ENCODE data around the gene FNDC3B. TPM values are rescaled to one million over a fixed set of nuclear protein-coding genes. Genes with fewer than 3 reads are reported as not detected.

The FNDC3B gene
- total and polyA plus RNA-seq, 4 donors, result 13.3 to 175 (median 100) TPM

DNA sequence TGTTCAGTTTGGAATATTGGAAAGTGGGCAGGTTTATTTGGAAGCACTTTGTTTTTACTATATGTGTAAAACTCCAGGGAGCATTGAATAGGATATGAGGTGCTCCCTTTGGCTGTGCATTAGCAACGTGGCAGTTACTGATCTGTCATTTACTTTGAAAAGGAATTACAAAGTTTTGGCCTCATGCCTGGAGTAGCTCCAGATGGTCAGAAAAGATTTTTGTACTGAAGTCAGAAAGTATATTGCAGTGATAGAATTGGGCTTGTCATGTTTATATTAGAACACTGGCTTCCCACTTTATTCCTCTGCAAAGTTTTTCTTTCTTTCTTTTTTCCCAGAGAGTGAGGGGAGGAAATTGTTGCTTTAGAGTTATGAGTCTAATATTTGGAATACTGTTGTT is 26.1 kb downstream of the FNDC3B start:
- H3K27ac ChIP-seq (ENCODE audit: low read depth in 1 of 2, low read length in 1 of 2), result peak overlapping the region in 1 of 2 donors; percentile 29
- H3K9me3 ChIP-seq (ENCODE audit: control insufficient read depth in 4 of 4, insufficient read depth in 3 of 4, low read length in 3 of 4), result peaks cover 0 to 1% (median 0%) of the 10 kb centered on the region in 4 donors
- DNase-seq (peak; percentile 57 to 89 (median 86)), ATAC-seq (ENCODE audit: insufficient read depth, low FRiP score) (no peak)
- TF ChIP-seq, protein P1, sequence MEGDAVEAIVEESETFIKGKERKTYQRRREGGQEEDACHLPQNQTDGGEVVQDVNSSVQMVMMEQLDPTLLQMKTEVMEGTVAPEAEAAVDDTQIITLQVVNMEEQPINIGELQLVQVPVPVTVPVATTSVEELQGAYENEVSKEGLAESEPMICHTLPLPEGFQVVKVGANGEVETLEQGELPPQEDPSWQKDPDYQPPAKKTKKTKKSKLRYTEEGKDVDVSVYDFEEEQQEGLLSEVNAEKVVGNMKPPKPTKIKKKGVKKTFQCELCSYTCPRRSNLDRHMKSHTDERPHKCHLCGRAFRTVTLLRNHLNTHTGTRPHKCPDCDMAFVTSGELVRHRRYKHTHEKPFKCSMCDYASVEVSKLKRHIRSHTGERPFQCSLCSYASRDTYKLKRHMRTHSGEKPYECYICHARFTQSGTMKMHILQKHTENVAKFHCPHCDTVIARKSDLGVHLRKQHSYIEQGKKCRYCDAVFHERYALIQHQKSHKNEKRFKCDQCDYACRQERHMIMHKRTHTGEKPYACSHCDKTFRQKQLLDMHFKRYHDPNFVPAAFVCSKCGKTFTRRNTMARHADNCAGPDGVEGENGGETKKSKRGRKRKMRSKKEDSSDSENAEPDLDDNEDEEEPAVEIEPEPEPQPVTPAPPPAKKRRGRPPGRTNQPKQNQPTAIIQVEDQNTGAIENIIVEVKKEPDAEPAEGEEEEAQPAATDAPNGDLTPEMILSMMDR (IDR thresholded peaks at IDR 0.05; ENCODE audit: control extremely low read depth, extremely low read depth), result no peak
- 0 to 9% methylated on average over 1 of the region's 1 CpG for WGBS, 2 donors
- no peak overlapping the region for H3K4me3 ChIP-seq
- peaks cover 0 to 1% (median 0%) of the 10 kb centered on the region in 4 donors for H3K36me3 ChIP-seq (ENCODE audit: control insufficient read depth in 4 of 4, insufficient read depth in 4 of 4, low read length in 4 of 4)
- H3K9ac ChIP-seq (ENCODE audit: insufficient read depth in 1 of 2, low read length in 2 of 2), result no peak overlapping the region
- no peaks in the 10 kb centered on the region for H3K27me3 ChIP-seq (ENCODE audit: control insufficient read depth in 3 of 3, insufficient read depth in 3 of 3, low read length in 2 of 3)
- peaks cover 8 to 40% (median 31%) of the 10 kb centered on the region in 5 donors for H3K4me1 ChIP-seq (ENCODE audit: control insufficient read depth in 5 of 5, insufficient read depth in 5 of 5, low read length in 5 of 5)

DNA sequence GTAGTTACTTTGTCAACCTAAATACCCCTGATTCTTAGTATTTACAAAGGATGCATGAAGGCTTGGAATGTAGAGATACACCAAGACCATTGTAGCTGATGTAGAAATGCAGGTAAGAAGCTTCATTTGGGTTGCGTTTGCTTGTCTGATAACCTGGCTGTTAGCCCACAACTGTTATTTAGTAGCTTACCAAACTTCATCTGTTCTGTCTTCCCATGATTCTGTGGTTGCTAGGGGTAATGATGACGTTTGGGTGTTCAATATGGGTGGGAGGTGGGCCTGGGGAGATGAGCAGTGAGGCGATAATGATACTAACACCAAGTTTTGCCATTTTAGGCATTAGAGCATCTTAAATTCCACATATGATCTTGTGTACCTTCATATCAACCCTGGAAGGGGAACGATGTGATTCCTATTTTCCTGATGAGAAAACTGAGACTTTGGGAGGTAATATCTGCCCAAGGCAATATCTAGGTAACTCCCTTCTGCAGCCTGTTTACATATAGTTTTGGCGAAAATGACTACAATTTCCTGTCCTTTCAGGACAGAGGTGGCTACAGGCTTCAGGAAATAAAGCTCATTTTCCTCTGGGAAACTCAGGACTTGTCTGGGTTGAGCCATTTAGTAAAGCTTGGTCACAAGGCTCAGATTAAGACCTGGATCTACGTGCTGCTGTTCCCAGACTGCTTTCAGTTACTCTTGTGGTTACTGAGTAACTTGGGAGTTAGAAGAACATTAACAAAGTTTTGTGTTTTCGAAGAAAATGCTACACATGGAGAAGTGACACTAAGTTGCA is 26.8 kb downstream of the FNDC3B start:
- WGBS, 2 donors, result 46 to 49% methylated on average over 7 of the region's 7 CpGs
- no peak overlapping the region for H3K9ac ChIP-seq (ENCODE audit: insufficient read depth in 1 of 2, low read length in 2 of 2)

DNA sequence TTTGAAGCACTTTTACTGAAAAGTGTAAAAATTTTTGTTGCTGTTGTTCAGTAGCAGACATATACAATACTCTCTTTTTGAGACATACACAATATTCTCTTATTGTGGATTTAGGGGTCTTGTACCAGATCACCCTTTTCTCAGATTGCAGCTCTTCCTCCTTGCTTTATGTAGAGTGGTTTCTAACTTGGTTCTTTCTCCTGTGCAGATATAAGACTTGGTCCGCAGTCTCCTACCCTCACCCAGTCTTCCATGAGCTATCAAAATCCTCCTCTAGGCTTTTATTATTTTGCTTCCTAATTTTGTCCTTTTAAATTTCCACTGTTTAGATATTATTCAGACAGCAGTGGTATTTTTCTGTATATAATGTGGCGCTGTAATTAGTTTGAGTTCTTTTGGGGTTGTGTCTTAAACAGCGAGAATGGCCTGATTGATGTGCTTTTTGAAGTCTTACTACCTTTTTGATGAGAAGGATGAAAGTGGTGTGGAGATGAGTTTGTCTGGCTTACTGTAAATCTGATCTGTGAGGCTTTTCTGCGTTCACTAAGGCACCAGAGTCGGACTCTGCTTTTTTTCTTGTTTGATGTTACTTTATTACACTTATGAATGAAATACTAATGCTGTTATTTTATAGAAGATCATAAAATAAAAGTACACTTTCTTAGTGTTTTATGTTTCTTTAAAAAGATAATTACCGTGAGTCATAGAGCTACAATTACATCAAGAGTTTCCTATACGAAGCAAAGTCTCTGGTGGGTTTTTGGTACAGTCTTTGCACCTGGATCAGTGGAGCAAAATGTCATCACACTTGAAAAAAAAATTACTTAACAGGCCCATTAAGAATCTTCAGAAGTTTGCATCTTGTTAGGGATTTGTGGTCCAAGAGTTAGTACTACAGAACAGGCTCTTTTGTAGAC is 27.8 kb downstream of the FNDC3B start:
- Histone ChIP-seq H3K9ac (ENCODE audit: insufficient read depth in 1 of 2, low read length in 2 of 2) (no peak overlapping the region), H3K27me3 (ENCODE audit: control insufficient read depth in 3 of 3, insufficient read depth in 3 of 3, low read length in 2 of 3) (no peaks in the 10 kb centered on the region), H3K27ac (ENCODE audit: low read depth in 1 of 2, low read length in 1 of 2) (no peak overlapping the region), H3K4me1 (ENCODE audit: control insufficient read depth in 5 of 5, insufficient read depth in 5 of 5, low read length in 5 of 5) (peaks cover 8 to 41% (median 23%) of the 10 kb centered on the region in 5 donors), H3K4me3 (no peak overlapping the region), H3K36me3 (ENCODE audit: control insufficient read depth in 4 of 4, insufficient read depth in 4 of 4, low read length in 4 of 4) (peaks cover 0 to 1% (median 0%) of the 10 kb centered on the region in 4 donors), H3K9me3 (ENCODE audit: control insufficient read depth in 4 of 4, insufficient read depth in 3 of 4, low read length in 3 of 4) (peaks cover 0 to 1% (median 0%) of the 10 kb centered on the region in 4 donors)
- no peak for DNase-seq
- TF ChIP-seq, protein P1 (IDR thresholded peaks at IDR 0.05; ENCODE audit: control extremely low read depth, extremely low read depth), result no peak
- WGBS, 2 donors, result 86 to 89% methylated on average over 7 of the region's 7 CpGs
- no peak for ATAC-seq (ENCODE audit: insufficient read depth, low FRiP score)

More for the DNA sequence above, 26.8 kb downstream of the FNDC3B start:
- Histone ChIP-seq H3K4me3 (no peak overlapping the region), H3K27me3 (ENCODE audit: control insufficient read depth in 3 of 3, insufficient read depth in 3 of 3, low read length in 2 of 3) (no peaks in the 10 kb centered on the region), H3K4me1 (ENCODE audit: control insufficient read depth in 5 of 5, insufficient read depth in 5 of 5, low read length in 5 of 5) (peaks cover 8 to 40% (median 31%) of the 10 kb centered on the region in 5 donors), H3K27ac (ENCODE audit: low read depth in 1 of 2, low read length in 1 of 2) (peak overlapping the region in 1 of 2 donors; percentile 29), H3K9me3 (ENCODE audit: control insufficient read depth in 4 of 4, insufficient read depth in 3 of 4, low read length in 3 of 4) (peaks cover 0 to 1% (median 0%) of the 10 kb centered on the region in 4 donors), H3K36me3 (ENCODE audit: control insufficient read depth in 4 of 4, insufficient read depth in 4 of 4, low read length in 4 of 4) (peaks cover 0 to 1% (median 0%) of the 10 kb centered on the region in 4 donors)
- ATAC-seq (ENCODE audit: insufficient read depth, low FRiP score) (no peak), DNase-seq (peak in 2 of 3 donors; percentile 40 to 72)
- TF ChIP-seq, protein P1 (IDR thresholded peaks at IDR 0.05; ENCODE audit: control extremely low read depth, extremely low read depth), result no peak

Measured in lung (tissue), 12 donors.